Activated CD8-positive, alpha-beta memory T cell treated with anti-CD3 and anti-CD28 coated beads, Interleukin-2, amount 50 U/mL, for 4 hours (primary cell): ENCODE measurements around the gene ZNF335.
"Not testable (repeated sequence)": the region's sequence is repeated elsewhere in the genome, so short reads cannot be mapped to it uniquely, and the experiment has no call there.

Experiments
- DNase-seq: peaks from one replicate; pipeline ENCODE4 v3.0.0-alpha.2; 2020

The ZNF335 gene

DNA sequence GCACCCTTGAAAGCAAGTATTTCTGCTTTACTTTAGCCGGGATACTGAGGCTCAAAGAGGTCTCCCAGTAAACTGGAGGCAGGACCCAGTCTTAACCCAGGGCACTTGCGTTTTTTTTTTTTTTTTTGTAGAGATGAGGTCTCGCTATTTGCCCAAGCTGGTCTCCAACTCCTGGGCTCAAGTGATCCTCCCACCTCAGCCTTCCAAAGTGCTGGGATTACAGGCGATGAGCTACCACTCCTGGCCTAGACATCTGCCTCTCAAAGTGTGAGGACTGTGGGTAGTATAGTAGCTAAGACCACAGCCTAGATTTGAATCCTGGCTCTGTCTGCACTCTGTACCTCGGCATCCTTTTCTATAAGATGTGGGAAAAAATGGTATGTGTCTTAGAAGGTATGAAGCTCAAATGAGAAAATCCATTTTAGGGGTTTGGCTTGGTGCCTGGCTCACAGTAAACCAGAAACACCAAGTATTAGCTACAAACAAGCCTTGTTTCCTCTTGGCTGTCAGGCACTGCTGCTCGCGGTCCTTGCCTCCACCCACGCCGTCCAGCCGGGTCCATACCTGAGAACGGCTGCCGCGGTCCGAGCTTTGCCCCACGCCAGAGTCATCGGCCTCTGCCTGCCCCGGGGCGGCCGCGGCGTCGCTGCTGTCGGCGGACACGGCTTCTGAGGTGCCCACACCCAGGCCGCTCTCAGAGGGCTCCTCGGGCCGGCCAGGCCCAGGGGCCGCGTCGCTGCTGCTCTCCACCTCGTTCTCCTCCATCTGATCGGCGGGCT is 1.2 kb downstream of the ZNF335 start:
- DNase-seq, result no peak

DNA sequence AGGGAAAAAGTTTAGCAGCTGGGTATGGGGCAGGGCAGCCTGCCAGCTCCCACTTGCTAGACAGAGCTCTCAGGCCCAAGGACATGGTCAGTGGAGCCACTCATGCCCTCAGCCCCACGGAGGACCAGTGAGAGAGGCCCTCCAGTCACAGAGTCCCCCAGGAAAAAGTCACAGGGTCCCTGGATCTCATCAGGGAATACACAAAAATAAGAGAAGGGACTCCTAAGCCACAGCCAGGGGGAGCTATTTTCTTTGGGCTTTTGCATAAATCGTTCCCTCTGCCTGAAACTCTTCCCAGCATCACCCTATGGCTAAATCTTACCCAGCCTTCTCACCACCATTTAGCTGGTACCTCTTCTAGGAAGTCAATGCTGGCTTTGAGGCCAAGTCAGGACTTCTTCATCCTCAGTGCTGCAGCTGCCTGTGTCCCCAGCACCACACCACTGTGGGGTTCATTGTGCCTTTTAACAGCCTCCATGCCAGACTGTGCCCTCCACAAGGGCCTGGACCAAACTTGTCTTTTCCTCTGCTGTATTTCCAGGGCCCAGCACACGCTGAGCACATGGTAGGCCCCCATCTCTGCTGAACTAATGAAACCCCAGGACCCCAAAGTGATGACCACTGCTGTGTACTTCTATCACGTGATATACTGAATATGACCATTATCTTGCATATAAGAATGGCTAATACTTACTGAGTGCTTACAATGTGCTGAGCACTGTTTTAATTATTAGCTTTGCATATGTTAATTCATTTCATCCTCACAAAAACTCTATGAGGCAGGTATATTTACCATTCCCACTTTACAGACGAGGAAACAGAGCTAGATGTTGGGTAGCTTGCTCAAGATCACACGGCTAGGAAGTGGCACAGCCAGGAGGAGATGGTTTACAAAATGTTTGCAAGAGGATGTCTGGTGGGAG is 2.0 kb downstream of the ZNF335 start:
- DNase-seq, result no peak

DNA sequence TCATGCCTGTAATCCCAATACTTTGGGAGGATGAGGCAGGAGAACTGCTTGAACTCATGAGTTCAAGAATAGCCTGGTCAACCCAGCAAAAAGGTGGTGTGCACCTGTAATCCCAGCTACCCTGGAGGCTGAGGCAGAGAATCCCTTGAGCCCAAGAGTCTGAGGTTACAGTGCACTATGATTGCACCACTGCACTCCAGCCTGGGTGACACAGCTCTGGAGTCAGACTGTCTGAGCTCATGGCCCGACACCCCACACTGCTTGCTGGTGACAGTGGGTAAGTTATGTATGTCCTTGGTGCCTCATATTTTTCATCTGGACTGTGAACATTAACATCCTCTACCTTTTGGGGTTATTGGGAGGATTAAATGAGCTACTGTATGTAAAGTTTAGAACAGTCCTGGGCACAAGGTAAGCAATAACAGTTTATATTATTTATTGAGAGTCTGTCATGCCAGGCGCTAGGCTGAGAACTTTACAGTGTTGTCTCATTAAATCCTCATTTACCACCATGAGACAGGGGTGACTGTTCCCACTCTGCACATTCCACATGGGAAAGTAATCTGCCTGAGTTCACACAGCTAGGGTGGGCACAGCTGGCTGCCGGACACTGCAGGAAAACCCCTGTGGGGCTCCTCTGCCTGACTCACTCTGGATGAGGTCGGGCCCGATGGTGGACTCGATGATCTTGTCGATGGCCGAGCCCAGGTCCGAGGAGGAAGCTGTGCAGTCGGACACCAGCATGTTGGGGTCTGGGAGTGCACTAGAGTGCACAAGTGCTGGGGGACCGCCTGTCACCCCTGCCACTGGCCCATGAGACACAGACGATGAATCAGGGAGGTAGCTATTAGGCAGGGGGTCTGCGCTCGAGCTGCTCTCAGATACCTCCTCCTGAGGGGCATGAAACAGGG is 2.9 kb downstream of the ZNF335 start:
- DNase-seq, result no peak

DNA sequence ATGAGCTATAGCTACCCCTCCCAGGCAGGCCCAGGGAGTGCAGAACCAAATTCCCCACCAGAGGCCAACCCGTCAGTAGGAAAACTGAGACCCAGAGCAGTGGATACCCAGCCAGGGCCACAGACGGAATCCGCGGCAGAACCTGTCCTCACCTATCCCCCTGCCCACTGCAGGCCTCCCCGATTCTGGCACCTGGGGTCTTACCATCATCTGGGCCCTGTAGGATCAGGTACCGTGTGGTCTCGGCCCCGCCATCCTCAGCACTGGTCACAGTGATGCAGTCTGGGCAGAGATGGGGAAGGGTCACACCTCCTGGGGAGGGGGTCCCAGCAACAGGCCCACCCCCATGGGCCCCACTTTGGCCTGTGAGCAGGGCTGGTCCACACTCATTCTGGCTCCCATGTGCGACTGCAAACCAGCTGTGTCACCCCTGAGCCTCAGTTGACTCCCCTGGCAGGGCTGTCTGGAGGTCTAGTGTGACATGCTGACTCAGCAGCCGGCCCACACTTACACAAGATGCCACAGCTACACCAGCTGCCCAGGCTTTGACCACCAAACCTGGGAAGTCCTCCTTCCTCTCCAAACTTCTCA is 3.8 kb downstream of the ZNF335 start:
- no peak for DNase-seq

DNA sequence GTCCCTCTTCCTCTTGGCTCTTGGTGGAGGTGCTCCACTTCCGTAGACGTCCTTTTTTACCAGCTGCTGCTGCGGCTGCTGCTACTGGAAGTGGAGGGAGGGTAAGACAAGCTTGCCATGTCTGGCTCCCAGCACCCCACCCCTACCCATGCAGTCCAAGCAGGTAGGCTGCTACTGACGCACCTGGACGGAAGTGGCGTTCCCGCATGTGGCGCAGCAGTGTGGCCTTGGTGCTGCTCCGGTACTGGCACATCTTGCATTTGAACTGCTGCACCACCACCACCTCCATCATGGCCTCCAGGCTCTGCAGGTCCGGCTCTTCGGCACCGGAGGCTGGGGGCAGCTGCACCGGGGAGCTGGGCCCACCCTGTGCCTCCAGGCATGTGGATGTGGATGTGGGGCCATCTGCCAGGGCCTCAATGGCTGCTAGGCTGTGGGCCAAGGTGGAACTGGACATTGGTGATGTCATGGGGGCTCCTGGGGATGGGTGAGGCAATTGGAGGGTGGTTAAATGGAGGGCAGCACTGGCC is 4.4 kb downstream of the ZNF335 start:
- no peak for DNase-seq

DNA sequence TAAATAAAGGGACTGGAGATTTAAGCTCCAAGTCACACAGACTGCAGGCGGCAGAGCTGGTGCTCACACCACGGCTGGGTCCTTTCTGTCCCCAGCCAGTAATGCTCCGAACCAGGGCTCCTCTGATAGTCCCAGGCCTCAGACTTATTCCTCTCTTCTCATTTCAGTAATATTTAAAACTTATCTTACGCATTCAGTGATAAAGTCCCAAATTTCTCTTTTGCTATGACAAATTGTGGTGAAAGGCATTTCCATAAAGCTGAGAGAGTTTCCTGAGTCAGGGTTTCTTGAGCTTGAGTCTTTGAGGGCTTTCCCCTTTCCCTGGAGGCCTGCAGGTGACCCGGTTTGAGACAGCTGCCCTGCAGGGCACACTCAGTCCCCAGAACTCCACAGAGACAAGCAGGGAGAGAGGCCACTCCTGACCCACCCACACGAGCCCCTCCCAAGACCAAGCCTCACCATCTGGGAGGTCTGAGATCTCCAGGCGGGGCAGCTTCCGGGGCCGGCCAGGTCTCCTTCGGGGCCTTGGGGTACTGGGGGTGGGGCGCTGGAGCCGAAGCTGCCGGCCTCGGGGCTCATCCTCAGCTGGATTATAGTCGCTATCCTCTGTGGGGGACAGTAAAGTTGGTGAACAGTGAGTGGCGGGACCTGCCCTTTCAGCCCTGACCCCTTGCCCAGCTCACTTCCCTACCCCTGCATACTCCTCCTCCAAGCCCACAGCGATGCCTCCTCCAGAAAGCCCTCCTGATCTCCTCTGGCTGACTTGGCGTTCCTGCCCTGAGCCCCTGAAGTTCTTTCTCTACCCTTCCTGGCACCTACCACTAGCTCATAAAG is 6.6 kb downstream of the ZNF335 start:
- DNase-seq, result no peak

DNA sequence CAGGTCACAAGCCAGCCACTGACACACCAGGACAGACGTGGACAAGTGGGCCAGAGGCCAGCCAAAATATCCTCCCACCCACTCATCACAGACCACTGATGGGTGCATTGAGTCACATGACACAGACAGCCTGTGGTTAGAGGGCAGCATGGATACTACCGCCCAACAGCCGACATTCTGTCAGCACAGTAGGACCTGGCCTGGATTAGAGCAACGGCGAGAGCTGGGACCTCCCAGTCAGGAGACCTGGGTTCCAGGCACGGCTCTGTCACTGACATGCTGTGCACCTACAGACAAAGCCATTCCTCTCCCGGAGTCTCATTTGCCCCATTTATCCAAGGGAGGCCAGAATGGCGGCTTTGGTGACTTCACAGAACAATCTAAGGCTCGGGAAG is 8.0 kb downstream of the ZNF335 start:
- no peak for DNase-seq

DNA sequence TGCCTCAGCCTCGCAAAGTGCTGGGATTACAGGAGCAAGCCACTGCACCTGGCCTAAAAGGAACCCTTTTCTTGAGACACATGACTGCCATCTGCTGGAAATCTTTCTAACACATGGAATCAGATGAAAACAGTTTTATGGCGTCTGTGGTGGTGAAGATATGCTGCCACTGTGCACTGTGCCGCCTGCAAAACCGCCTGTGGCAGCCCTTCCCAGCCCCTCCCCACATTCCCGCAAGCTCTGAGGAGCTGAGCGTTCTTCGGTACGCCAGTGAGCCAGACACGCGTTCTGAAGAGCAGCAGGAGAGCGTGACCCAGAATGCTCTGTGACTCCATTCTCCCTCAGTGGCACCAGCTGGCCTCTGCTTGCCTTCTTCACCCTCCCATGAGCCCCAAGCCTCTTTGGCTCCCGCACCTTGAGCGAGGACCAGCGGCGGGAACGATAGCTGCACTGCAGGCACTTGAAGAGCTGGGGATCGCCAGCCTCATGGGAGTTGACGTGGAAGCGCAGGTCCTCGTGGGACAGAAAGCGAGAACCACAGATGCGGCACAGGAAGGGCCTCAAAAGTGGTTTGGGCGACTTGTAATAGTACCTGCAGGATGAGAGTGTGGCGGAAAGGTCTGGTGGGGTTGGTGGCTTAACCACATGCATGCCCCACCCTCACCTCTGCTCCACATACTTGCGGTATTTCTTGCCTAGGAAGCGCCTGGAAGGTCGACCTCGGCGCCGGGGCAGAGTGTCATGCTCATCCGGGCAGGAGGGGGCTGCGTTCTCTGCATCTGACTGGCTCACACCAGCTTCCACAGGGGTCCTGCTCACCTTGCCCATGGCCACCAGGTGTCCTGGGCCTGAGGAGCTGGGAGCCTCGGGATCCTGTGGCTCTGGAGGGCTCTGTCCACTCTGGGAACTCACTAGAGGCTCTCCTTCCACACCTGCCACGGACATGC is 8.7 kb downstream of the ZNF335 start:
- no peak for DNase-seq

DNA sequence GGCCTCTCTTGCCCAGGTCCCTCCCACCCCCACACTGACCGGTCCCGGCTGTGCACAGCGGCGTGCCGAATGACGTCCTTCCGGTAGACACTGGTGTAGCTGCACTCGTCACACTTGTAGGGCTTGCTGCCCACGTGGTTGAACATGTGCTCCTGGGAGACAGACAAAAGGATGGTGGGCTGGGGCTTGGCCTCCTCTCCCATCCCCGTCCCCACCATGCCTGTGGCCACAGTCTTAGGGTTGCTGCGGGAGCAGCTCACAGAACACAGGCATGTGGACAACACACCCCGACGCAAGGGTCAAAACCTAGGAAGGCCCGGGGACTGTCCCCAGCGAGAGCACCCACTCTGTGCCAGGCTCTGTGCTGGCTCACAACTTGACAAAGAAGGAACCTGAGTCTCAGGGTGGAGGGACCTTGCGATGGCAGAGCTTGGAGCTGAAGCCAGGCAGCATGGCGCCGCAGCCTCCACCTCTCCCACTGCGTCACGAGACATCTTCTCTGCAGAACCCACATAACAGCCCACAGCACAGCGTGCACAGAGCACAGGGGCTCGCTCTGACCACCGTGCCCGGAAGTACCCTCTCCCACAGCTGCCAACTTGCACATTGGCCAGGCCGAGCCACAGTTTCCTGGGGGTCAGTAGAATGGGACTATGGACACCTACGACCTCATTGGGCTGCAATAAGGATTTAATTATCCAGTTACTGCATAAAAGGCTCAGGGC is 9.8 kb downstream of the ZNF335 start:
- no peak for DNase-seq

DNA sequence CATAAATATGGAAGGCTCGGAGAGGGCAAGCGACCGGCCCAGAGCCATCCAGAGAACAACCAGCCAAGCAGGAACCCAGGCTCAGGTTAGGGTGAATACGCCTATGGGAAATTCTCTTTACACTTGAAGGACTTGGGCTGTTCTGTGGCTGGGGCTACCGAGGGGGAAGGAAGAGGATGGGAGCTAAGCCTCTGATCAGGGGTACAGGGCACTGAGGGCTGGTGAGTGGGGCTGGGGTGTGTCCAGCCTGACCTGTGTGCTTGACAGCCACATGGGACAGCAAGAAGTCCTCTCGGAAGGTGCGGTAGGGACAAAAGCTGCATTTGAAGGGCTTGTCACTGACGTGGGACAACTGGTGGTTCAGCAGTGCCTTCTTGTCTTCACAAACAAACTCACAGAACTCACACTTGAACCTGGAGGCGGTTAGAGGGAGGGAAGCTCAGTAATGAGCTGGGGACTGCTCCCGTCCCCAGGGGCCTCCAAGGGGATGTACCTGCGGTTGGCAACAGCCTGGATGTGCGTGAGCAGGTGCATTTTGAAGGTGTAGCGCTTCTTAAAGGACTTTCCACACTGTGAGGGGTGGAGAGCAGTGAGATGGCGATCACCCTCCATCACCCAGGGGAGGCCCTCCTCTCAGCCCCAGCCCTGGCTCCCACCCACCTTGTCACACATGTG is 11.9 kb downstream of the ZNF335 start:
- DNase-seq, result no peak

DNA sequence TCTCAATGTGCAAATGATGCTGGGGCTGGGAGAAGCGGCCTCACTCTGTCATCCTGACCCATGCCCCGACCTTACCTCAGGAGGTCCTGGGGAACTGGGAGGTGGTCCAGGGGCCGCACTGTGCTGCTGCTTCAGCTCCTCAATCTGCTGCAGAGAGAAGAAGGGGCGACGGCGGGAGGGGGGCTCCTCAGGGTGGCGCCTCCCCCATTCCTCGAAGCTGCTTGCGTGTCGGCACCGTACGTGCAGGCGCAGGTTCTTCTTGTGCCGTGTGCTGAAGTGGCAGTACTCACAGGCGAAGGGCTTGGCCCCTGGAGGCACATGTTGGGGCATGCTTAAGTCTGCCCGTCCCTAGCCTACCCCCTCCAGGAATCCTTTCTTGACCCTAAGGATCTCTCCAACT is 12.9 kb downstream of the ZNF335 start:
- DNase-seq, result no peak

DNA sequence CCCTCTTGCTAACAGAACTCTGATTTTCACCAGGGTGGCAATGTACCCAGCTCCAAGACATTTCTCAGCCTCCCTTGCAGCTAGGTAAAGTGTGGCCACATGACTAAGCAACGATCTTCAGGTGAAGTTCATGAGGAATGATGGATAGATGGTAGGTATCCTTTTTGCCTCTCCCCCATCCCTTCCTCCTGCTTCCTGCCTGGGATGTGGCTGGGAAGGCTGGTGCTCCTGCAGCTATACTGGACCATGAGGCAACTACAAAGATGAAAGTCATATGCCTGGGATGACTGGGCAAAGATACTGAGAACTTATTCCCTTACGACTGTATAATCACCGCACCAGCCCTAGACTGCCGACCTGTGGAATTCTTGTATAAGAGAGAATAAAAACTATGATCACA is 13.4 kb downstream of the ZNF335 start:
- no peak for DNase-seq

DNA sequence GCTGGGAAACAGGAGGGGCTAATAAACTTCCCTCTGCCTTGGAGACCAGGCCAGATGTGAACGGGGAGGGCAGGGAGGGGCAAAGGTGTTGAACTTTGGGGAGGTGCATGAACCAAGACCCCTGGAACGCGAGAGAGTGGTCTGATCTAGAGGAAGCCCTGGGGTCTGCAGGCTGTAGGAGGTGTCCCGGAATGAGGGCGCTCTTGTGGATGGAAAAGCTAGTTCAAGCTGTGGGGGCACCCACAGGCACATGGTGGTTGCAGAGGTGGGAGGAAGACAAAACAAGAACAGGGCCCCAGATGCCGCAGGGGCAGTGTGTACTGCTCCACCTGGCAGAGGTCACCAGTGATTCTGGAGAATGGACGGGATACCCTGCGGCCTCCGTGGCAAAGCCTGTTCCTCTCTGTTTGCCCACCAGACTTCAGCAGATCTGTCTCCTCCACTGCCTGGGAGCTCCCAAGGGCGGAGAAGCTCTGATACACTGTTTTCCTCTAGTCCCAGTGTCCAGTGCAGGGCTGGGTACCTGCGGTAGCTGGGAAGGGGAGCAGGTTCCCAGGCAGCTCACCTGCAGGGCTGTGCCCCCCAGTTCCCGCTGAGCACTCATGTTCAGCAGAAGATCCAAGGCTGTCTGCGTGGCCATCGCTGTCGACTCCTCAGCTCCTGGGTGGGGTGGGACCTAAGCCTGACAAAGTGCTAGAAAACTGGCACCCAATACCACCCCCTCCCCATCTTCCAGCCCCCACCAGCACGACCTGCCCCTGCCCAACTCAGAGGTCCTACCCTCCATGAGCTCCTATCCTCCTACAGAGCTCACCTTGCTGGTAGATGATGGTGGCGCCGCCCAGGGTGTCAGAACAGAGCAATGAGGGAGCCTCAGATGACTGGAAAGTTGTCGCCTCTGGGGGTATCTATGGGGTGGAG is 14.7 kb downstream of the ZNF335 start:
- no peak for DNase-seq

DNA sequence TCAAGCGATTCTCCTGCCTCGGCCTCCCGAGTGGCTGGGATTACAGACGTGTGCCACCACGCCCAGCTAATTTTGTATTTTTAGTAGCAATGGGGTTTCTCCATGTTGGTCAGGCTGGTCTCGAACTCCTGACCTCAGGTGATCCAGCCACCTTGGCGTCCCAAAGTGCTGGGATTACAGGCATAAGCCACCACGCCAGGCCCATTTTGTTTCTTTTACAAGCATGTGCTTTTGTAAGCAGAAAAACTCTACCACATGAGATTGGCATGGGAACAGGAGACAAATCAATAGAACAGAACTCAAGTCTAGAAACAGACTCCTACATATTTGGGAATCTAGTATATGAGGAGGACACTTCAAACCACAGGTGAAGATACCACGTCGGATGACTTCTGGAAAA is 15.7 kb downstream of the ZNF335 start:
- not testable (repeated sequence) for DNase-seq

DNA sequence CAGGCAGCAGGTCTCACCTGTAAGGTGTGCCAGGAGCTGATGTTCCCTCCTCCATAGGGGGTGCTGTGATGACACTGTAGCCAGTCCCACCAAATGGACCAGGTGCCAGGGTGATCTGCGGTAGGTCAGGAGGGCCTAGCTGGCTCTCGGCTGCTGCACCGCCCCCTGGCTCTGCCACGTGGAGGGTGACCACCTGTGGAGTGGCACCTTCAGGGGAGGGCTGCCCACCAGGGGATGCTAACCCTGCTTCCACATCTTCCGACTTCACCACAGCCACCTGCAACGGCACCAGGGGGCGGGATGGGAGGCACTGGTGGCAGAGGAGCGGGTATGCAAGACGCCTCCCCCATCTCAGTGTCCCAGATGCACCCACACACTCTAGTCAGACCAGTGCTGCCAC is 18.3 kb downstream of the ZNF335 start:
- no peak for DNase-seq

DNA sequence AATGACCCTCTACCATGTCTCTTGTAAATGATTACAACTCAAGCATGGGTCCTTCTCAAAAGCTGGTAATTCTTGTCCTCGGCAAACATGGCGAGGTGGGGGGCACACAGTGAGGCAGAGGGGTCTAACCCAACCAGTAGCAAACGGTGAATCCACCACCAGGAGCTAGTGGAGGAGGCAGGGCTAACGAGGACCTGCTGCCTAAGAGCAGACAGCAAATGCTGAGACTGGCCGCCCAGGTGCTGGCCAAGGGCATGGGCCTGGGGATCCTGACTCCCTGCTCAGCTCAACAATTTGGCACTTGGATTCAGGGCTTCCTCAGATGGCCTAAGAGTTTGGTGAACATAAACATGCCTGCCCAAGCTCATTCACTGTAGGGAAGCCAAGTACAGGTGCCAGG is 19.1 kb downstream of the ZNF335 start:
- no peak for DNase-seq

DNA sequence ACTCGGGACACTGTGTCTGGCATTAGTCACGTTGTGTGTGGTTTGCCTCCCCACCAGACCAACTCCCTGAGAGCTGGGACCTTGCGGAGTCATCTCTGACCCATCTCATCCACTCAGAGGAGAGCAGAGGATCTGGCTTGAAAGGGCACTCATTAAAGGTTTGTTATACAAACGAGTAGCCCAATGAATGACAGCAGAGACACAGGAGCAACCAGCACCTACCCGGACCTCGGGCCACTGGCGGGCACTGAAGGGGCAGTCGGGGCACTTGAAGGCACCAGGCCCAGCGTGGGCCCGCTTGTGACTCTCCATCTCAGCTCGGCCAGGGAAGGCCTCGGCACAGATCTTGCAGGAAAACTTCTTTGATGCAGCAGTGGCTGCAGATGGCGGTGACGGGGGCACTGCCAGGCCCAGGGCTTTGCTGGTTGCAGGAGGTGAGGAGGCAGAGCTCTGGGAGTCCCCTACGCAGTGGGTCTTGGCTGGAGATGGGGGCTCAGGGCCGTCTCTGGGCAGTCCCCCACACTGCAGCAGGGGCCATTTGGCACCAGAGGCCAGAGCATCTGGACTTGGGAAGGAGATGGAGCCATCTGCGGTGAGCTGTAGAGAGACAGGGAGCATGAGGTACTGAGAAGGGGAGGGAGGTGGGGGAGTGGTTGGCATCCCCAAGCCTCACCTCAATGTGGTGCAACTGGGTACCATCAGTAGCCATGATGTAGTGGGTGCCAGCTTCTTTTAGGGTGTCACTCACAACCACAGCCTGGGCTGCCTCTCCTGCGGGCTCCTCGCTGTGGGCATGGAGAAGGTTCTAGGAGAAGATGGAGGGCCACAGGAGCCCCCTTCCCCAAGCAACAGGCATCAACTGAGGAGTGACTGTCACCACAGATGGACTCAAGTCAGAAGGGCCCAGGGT is 19.8 kb downstream of the ZNF335 start:
- no peak for DNase-seq
